NAMALWA (cell line): ENCODE results near the gene GRIN3B.
"Not testable (repeated sequence)": the region's sequence is repeated elsewhere in the genome, so short reads cannot be mapped to it uniquely, and the experiment has no call there.

ENCODE experiments used
- DNase-seq: peaks from one replicate; pipeline ENCODE4 v3.0.0-alpha.2; 2015; ENCODE audit warnings: low spot score

Gene GRIN3B, protein sequence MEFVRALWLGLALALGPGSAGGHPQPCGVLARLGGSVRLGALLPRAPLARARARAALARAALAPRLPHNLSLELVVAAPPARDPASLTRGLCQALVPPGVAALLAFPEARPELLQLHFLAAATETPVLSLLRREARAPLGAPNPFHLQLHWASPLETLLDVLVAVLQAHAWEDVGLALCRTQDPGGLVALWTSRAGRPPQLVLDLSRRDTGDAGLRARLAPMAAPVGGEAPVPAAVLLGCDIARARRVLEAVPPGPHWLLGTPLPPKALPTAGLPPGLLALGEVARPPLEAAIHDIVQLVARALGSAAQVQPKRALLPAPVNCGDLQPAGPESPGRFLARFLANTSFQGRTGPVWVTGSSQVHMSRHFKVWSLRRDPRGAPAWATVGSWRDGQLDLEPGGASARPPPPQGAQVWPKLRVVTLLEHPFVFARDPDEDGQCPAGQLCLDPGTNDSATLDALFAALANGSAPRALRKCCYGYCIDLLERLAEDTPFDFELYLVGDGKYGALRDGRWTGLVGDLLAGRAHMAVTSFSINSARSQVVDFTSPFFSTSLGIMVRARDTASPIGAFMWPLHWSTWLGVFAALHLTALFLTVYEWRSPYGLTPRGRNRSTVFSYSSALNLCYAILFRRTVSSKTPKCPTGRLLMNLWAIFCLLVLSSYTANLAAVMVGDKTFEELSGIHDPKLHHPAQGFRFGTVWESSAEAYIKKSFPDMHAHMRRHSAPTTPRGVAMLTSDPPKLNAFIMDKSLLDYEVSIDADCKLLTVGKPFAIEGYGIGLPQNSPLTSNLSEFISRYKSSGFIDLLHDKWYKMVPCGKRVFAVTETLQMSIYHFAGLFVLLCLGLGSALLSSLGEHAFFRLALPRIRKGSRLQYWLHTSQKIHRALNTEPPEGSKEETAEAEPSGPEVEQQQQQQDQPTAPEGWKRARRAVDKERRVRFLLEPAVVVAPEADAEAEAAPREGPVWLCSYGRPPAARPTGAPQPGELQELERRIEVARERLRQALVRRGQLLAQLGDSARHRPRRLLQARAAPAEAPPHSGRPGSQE

DNA sequence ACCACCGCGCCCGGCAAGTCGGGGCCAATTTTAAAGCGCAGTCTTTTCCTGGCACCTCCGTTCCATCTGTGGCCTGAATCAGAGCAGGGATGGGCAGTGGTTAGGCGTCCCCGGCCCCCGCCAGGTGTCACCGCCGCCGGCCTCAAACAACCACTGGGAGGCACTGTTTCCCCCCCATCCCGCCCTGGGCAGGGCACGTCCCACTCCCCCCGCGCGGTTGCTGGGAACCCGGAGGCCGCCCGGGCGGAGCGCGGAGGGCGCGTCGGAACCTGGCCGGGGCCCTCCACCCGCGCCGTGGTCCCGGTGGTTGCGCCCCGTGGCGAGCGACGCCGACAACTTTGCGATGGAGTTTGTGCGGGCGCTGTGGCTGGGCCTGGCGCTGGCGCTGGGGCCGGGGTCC is at the start of gene GRIN3B:
Gene GRIN3B, plus strand, starts transcription at position 325 of the 400 bp plus-strand sequence. Its CDS starts 19 bp downstream, at position 344.
- DNase-seq: no peak

DNA sequence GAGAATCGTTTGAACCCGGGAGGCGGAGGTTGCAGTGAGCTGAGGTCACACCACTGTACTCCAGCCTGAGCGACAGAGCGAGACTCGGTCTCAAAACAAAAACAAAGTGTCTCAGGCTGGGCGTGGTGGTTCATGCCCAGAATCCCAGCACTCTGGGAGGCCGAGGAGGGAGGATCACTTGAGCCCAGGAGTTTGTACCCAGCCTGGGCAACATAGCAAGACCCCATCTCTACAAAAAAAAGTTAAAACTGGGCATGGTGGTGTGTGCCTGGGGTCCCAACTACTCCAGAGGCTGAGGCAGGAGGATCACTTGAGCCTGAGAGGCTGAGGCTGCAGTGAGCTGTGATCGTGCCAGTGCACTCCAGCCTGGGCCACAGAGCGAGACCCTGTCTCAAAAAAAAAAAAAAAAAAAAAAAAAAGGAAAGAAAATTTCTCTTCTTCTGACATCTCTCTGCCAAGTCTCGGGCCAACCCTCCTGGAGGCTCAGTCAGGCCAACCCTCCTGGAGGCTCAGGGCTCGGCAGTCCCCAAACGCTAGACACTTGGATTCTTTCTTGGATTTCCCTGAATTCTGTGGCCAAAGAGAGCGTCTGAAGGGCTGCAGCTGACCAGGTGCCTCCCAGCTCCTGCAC is 48.1 kb upstream of the GRIN3B start:
- no peak for DNase-seq

DNA sequence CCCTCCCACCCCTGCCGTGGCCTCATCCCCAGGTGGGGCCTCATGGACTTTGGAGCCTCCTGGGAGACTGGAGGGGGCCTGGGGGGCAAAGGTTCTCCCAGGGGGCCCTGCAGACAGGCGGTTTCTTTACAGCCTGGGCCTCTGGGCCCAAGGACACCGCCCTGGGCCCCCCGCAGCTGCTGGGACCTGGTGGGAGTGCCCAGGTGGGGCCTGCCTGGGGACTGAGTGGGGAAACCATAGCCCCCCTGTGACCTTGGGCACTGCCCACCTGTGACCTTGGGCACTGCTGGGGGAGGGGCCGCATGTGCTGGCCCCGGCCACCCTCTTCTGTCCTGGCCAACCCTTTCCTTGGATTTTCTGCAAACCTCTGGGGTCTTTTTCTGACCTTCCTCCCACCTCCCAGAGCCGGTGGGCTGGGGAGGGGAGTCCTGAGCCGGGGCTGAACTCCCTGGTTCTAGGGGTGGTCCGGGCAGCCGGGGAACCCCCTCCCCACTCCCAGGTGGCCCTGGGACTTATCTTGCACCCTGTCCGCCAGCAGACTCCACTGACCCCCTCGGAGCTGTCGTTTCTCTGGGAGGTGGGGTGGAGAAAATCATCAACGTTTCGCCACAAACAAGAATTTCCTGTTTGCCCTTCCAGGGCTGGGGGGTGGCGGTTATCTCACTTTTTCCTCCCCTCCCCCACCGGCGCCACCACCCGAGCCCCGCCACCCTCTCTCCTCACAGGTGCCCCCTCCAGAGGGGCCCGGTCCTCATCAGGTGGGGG is 47.4 kb upstream of the GRIN3B start:
- peak; percentile 53 for DNase-seq

DNA sequence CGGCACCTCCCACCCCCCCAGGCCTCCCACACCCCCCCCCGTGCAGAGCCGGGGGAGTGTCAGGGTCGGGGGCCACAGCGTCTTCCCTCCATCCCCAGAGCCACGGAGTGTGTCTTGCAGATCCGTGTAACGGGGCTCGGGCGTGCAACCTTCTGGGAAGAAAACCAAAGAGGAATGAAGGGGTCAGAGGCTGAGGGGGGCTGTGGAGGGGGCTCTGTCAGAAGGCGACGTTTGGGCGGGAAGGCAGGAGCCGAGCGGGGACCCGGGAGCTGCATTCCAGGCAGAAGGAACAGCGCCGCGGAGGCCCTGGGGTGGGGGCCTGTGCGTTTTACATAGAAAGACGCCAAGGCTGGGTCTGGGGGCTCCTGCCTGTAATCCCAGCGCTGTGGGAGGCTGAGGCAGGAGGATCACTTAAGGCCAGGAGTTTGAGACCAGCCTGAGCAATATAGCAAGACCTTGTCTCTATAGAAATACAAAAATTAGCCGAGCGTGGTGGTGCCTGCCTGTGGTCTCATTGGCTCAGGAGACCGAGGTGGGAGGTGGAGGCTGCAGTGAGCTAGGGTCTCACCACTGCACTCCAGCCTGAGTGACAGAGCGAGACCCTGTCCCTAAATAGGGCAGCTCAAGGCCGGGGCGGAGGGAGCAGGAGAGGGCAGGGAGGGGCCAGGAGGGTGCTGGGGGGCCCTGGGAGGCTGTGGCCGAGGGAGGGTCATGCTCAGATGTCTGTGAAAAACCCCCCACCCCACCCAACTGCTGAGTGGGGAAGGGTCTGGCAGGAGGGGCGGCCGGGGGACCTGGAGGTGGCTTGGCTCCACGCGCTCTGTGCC is 46.6 kb upstream of the GRIN3B start:
- DNase-seq: no peak

DNA sequence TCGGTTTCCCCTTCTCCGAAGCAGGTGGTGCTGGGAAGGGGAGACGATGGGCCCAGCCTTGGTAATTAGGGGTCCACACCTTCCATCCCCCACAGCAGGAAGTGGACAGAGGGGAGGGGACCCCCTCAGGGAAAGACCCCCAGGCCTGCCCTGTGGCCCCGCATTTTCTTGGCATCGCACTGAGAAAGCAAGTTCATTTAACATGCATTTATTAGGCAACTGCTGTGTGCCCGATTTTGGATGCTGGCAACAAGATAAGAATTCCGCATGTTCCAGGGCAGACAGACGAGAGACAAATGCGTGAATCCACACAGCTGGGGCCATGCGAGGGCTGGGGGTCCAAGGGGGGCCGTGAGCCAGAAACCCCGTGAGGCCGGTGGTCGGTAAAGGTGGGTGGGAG is 45.9 kb upstream of the GRIN3B start:
- DNase-seq: no peak

DNA sequence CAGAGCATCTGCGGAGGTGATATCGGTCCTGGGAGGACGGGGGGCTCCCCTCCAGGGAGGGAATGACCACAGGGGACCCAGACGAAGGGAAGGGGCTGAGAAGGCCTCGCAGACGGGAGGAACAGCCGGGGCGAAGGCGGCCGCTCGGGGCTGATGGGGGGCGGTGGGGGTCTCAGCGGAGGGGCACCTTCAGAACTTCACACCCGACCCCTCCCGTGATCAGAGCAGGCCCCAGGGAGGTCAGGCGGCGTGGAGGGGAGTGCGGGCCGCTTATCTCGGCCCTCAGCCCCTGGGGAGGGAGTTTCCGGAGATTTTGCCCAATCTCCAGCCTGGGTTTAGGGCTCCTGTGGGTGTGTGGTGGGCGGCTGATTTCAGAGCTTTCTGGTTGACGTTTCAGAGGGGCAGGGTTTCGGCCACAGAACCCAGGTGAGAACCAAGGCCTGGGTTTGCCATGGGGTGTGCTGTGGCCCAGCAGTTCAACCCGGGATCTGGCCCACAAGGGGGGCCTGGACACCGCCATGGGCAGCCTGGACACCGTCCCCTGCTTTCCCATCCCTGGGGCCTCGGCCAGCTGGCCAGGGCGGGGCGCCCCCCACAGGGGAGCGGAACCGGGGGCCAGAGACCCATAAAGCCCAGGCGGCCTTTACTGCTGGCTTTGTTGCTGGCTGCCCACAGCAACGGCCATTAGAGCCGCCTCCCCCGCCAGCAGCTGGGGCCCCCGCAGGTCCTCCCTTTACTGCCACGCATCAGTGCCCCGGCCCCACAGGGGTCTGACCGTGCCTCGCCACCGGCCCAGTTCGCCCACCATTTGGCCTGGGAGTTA is 45.3 kb upstream of the GRIN3B start:
- no peak for DNase-seq

DNA sequence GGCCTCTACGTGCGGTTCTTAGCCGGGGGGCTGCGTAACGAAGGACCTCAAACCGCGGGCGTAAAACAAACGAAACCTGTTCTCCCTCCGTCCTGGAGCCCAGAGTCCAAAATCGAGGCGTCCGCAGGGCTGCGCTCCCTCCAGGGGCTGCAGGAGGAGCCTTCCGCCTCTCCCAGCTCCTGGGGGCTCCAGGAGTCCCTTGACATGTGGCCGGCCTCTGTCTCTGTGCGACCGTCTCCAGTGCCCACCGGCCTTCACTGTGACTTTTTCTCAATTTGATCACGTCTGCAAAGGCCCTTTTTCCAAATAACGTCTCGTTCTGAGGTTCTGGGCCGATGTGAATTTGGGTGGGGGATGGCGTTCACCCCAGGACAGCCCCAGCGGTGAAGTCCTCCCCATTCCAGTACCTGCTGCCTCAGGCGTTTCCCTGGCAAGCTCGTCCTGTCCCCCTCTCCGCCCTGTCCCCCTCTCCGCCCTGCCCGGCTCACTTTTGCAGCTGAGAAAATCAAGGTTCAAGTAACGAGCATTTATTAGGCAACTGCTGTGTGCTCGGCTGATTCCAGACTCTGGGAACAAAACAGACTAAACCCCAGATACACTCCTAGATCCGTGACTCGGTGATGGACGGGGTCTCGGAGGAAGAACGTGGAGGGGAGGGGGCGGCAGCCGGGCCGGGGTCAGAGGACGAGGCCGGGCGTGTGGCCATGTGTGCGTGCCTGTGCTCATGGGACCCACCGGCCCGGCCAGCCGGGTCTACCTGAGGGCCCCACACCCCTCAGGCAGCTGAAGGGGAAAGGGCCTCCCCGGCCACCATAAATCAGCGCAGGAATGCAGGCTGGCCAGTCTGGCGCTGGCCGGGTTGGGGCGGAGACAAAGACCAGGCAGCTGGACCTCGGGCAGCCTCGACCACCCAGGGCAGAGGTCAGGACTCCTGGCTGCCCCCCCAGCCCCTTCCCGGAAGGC is 44.1 kb upstream of the GRIN3B start:
- no peak for DNase-seq

DNA sequence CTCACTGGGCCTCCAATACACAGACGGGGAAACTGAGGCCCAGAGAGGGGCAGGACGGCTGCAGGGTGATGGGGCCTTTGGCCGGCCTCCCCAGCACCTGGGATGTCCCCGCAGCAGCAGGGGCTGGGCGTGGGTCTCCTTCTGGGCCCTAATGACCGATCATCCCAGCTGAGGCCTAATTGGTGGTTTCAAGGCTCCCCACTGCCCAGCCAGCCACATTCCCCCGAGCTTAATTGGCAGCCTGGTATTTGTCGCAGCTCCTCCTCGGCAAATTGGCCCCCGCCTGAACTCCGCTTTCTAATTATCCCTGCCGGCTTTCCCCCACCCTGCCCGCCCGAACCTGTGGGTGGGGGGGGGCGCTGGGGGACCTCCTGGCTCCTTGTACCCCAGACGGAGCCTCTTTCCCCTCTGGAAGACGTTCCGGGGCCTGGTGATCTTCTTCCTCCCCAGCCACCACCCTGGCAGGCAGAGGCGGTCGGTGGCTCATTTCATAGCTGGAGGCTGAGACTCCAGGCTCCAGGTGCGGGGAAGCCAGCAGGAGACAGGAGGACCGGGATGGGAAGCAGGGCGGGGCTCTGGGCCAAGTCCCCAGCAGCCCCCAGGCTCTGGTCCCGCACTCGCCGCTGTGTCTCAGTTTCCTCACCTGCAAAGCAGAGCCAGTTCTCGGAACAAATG is 43.3 kb upstream of the GRIN3B start:
- DNase-seq: no peak

DNA sequence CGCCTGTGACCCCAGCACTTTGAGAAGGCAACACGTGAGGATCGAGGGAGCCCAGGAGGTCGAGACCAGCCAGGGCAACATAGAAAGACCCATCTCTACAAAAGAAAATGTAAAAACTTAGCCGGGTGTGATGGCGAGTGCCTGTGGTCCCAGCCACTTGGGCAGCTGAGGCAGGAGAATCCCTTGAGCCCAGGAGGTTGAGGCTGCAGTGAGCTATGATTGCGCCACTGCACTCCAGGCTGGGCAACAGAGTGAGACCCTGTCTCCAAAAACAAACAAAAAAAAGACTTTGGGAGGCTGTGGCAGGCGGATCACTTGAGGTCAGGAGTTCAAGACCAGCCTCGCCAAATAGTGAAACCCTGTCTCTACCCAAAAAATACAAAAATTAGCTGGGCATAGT is 42.6 kb upstream of the GRIN3B start:
- not testable (repeated sequence) for DNase-seq

DNA sequence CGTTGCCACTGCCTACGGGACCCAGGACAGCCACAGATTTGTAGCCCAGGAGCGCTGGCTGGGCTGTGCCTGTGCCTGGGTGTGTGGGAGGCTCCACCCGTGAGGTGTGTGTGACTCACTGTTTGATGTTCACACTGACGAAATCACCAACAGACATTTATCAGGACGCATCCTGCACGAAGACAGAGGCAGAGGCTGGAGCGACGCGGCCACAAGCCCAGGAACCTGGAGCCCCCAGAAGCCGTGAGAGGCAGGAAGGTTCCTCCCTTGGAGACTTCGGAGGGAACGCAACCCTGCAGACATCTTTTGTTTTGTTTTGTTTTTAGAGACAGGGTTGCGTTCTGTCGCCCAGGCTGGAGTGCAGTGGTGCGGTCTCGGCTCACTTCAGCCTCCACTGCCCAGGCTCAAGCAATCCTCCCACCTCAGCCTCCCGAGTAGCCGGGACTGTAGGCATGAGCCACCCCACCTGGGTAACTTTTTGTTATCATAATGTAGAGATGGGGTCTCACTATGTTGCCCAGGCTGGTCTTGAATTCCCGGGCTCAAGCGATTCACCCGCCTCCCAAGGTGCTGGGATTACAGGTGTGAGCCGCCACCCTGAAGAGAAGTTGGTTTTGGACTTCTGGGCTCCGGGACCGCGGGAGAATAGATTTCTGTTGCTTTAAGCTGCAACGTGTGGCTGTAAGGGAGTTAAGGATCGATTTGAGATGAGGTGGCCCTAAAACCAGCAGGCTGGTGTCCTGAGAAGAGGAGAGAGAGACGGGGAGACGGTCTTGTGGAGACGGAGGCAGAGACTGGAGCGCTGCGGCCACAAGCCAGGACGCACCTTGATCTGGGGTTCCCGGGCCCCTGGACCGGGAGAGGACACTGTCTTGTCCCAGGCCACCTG is 41.0 kb upstream of the GRIN3B start:
- DNase-seq: no peak

DNA sequence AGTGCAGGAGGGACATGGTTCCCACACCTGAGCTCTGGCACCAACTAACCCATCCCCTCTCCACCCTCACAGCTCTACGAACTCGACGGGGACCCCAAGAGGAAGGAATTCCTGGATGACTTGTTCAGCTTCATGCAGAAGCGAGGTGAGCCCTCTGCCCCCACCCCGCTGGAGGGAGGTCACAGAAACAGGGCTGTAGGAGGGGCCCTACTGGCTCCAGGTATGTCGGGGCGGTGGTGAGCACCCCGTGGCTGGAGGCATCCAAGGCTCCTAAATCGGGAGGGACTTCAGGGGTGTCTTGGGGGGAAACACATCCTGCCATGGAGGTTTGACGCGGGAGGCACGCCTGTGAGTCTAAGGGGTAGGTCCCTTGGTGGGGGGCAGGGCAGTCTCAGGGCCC is 40.2 kb upstream of the GRIN3B start:
- no peak for DNase-seq

DNA sequence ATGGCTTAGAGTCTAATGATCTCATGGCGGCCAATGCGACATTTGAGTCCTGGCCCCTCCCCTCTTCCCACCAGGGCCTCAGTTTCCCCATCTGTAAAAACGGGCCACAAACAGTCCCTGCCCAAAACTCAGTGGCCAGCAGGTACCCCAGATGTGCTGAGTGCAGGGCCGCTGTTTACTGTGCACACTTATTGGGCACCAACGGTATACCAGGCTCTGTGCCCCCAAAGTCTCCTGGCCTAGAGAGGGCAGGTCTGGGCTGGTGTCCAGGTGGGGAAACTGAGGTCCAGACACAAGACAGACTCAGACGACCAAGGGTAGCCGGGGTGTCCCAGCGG is 39.6 kb upstream of the GRIN3B start:
- DNase-seq: no peak

DNA sequence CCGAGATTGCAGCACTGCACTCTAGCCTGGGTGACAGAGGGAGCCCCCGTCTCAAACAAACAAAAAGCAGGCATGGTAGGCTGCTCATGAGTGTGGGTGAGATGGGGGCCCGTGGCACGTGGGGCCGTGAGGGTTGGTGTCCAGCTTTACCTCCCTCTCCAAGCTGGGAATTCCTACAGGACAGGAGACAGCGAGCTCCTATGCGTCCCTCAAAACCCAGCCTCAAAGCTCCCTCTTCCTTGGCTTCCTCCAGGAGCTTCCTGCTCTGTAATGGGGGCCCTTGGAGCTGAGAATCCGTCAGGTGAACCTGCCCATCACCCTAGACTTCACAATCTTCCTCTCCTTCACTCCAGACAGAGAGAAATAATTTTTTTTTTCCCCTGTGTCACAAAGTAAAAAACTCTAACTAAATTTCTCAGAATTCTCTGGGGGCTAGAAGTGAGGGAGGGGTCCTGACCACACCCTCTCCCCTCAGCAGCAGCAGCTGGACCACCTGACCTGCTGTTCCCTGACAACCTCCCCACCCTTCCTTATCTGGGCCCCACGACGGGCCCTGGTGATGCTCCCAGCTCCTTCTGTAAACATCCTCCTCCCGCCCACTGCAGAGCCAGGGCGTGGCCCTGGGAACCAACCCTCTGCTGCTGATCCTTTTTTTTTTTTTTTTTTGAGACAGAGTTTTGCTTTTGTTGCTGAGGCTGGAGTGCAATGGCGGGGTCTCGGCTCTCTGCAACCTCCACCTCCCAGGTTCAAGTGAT is 38.2 kb upstream of the GRIN3B start:
- DNase-seq: no peak

DNA sequence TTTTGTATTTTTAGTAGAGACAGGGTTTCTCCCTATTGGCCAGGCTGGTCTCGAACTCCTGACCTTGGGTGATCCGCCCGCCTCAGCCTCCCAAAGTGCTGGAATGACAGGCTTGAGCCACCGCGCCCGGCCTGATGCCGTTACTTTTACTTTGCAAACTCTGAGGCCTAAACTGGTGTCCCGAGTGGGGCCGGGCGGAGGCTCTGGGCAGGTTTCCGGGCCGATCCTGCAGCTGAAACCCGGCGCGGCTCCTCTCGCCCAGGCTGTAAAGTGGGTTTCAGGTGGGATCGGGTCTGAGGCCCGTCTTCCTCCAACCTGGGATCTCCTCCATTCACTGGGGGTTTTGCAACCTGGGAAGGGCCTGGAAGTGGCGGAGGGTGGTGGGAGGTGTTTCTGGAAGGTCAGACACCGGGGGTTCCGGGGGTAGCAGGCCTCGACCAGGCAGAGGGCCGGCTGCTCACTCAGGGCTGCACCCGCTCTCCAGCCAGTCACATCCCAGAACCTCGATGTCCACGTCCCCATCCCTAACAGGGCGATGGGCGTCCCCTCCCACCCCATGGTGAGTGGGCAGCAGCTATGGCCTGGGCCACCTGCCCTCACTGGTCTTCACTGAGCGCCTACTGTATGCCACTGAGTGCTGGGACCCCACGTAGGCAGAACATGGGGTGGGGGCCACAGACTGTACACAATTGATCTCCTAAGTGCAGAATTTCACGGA is 37.4 kb upstream of the GRIN3B start:
- no peak for DNase-seq

DNA sequence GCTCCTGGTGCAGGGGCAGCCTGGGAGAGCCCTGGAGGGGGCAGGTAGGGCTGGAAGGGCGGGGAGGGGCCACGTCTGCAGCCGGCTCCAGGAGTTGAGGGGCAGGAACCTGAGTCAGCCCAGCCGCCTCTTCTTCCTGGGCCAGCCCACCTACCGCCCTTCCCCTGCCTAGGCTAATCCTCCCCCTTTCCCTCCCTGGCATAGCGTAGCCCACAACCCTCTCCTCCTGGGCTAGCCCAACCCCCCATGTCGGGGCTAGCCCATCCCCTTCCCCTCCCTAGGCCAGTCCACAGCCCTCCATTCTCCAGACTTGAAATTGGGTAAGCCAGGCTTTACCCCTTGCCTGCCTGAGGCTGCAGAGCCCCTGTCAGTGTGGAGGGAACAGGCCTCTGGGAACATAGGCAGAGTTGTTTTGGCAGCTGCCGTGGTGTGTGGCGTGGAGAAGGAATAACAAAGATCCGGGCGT is 36.7 kb upstream of the GRIN3B start:
- DNase-seq: no peak

DNA sequence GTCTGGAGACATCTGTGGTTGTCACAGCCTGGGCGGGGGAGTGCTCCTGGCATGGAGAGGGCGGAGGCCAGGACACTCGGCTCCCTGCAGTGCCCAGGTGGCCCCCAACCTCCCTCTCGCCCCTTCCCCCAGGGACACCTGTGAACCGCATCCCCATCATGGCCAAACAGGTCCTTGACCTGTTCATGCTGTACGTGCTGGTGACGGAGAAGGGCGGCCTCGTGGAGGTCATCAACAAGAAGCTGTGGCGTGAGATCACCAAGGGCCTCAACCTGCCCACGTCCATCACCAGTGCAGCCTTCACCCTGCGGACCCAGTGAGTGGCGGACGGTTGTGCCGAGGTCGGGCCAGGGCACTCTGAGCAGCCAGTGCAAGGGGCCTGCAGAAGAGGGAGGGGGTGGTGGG is 36.1 kb upstream of the GRIN3B start:
- no peak for DNase-seq
